Nephron progenitor cell (in vitro differentiated cells): ENCODE results near the gene MBTD1.

Experiments used
- DNase-seq: peaks from one replicate; pipeline ENCODE4 v3.0.0; 2021
- H3K27ac Mint-ChIP-seq: 2 replicates; pipeline ENCODE4 v1.8.0; 2021; ENCODE audit warnings: mild to moderate bottlenecking, moderate library complexity, mixed read lengths
- H3K27me3 Mint-ChIP-seq: 2 replicates; pipeline ENCODE4 v1.8.0; 2021; ENCODE audit warnings: mild to moderate bottlenecking, low read depth, mixed read lengths; ENCODE audit not compliant: poor library complexity
- H3K36me3 Mint-ChIP-seq: 2 replicates; pipeline ENCODE4 v1.8.0; 2021; ENCODE audit warnings: low read depth, mixed read lengths
- H3K4me1 Mint-ChIP-seq: 2 replicates; pipeline ENCODE4 v1.8.0; 2021; ENCODE audit warnings: mixed read lengths
- H3K4me3 Mint-ChIP-seq: 2 replicates; pipeline ENCODE4 v1.8.0; 2021; ENCODE audit warnings: mild to moderate bottlenecking, moderate library complexity, mixed read lengths
- H3K9me3 Mint-ChIP-seq: 2 replicates; pipeline ENCODE4 v1.8.0; 2021; ENCODE audit warnings: mild to moderate bottlenecking, moderate library complexity, mixed read lengths
- TF ChIP-seq, protein P1 (sequence below): fragments of 200-600 bp; sonication (generic); IDR thresholded peaks from 2 replicates; pipeline ENCODE4 v1.5.0; 2021; ENCODE audit warnings: antibody characterized with exemption

MBTD1 gene

DNA sequence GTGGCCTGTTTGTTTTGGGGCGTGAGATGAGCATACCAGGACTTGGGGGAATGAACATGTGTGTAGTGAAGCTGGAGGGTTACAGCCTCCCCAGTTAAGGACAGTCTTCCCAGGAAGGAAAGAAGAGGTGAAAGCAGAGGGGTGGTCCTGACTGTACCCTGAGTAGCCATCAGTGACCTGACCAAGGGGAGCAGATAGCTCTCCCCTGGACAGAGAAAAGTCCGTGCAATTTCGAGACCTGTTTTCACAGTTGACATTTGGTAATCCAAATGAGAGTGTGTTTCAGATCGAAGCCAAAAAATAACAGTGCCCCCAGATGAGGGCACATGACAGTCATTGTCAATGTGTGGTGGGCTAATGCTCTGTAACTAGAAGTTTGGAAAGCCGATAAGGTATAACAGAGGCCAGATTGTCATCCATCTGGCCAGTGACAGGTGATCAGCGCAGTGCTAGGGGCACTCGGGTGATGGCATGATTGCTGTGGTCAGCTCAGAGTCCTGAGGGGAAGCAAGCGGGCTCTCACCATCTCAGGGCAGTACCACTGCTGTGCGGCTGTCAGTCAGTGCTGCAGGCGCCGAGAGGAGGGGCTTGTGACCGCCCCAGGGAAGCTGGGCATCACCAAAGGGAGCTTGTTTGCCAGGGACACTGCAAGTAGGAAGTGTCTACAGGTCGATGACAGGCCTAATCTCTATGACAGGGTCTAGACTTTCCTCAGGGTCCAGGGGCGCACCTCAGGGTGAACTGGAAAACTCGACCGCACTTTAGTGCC is 94.8 kb downstream of the MBTD1 start:
- Mint-ChIP-seq H3K9me3 (no peaks in the 10 kb centered on the region), H3K27ac (no peak overlapping the region), H3K4me1 (peaks cover 28% of the 10 kb centered on the region), H3K36me3 (peaks cover 59% of the 10 kb centered on the region), H3K27me3 (peaks cover 10% of the 10 kb centered on the region), H3K4me3 (peak overlapping the region; percentile 96)
- peak; percentile 33 for DNase-seq
- TF ChIP-seq, protein P1, sequence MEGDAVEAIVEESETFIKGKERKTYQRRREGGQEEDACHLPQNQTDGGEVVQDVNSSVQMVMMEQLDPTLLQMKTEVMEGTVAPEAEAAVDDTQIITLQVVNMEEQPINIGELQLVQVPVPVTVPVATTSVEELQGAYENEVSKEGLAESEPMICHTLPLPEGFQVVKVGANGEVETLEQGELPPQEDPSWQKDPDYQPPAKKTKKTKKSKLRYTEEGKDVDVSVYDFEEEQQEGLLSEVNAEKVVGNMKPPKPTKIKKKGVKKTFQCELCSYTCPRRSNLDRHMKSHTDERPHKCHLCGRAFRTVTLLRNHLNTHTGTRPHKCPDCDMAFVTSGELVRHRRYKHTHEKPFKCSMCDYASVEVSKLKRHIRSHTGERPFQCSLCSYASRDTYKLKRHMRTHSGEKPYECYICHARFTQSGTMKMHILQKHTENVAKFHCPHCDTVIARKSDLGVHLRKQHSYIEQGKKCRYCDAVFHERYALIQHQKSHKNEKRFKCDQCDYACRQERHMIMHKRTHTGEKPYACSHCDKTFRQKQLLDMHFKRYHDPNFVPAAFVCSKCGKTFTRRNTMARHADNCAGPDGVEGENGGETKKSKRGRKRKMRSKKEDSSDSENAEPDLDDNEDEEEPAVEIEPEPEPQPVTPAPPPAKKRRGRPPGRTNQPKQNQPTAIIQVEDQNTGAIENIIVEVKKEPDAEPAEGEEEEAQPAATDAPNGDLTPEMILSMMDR: no peak

DNA sequence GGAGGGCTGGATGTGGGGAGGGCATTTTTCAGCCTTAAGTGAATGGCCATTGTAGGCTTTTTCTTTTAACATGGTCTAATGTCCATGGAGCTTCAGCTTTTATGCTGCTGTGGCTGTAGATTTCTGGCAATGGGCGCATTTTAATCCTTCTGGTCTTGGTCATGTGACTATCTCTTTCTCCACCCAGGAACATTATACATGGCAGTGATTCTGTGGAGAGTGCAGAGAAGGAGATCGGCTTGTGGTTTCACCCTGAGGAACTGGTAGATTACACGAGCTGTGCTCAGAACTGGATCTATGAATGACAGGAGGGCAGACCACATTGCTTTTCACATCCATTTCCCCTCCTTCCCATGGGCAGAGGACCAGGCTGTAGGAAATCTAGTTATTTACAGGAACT is 98.3 kb downstream of the MBTD1 start:
- peaks cover 66% of the 10 kb centered on the region for H3K36me3 Mint-ChIP-seq
- TF ChIP-seq, protein P1: no peak
- H3K4me3 Mint-ChIP-seq: no peak overlapping the region
- no peak for DNase-seq
- H3K9me3 Mint-ChIP-seq: no peaks in the 10 kb centered on the region
- H3K27me3 Mint-ChIP-seq: peaks cover 10% of the 10 kb centered on the region
- H3K27ac Mint-ChIP-seq: no peak overlapping the region
- H3K4me1 Mint-ChIP-seq: peaks cover 21% of the 10 kb centered on the region

DNA sequence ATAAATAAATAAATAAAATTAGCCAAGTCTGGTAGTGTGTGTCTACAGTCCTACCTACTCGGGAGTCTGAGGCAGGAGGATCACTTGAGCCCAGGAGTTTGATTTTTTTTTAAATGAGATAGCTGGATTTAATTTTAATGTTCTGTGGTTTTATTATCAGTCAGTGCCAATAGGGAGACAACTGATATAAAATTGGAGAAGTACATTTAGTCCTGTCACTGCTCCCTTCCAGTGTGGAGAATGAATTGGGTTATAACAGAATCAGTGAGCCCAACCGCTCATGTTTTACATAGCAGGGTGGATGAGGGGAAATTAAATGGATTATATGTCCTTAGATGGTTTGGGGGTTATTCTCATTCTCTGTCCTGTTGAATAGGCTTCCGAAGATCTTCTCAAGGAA is 100.2 kb downstream of the MBTD1 start:
- Mint-ChIP-seq H3K36me3 (peaks cover 78% of the 10 kb centered on the region), H3K4me3 (no peak overlapping the region), H3K9me3 (no peaks in the 10 kb centered on the region), H3K27ac (no peak overlapping the region), H3K4me1 (peaks cover 5% of the 10 kb centered on the region), H3K27me3 (peaks cover 5% of the 10 kb centered on the region)
- DNase-seq: no peak
- TF ChIP-seq, protein P1: no peak

DNA sequence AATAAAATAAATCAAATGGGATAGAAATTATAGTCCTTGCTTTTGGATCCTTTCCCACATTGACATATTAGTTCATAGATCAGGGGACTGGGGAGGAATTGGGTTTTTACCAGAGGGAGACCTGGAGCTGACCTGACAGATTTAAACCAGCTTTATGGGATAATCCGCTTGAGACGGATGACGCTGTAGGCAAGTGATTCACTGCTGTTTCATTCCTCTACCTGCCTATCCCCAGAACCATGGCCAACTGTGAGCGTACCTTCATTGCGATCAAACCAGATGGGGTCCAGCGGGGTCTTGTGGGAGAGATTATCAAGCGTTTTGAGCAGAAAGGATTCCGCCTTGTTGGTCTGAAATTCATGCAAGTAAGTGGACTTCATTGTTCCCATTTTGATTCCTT is 104.4 kb downstream of the MBTD1 start:
- no peaks in the 10 kb centered on the region for H3K9me3 Mint-ChIP-seq
- DNase-seq: no peak
- H3K27ac Mint-ChIP-seq: no peak overlapping the region
- peaks cover 5% of the 10 kb centered on the region for H3K4me1 Mint-ChIP-seq
- peaks cover 2% of the 10 kb centered on the region for H3K27me3 Mint-ChIP-seq
- no peak overlapping the region for H3K4me3 Mint-ChIP-seq
- H3K36me3 Mint-ChIP-seq: peaks cover 44% of the 10 kb centered on the region
- TF ChIP-seq, protein P1: no peak

DNA sequence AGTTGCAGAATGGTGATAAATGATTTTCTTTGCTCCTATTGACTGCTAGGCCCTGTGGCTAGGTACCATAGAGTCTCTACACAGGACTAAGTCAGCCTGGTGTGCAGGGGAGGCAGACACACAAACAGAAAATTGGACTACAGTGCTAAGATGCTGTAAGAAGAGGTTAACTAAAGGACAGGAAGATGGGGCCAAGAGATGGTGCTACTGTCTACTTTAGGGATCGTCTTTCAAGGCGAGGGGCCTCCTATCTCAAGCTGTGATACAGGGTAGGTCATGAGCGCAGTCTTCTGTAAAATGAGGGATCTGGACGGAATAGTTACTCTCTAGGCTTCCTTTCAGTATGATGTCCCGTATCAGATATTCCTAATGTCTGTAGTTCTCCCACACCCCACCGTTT is 105.7 kb downstream of the MBTD1 start:
- no peaks in the 10 kb centered on the region for H3K27me3 Mint-ChIP-seq

More for the DNA sequence above, 105.7 kb downstream of the MBTD1 start:
- H3K4me3 Mint-ChIP-seq: no peak overlapping the region
- no peaks in the 10 kb centered on the region for H3K9me3 Mint-ChIP-seq
- H3K27ac Mint-ChIP-seq: no peak overlapping the region
- TF ChIP-seq, protein P1: no peak
- H3K4me1 Mint-ChIP-seq: peaks cover 5% of the 10 kb centered on the region
- H3K36me3 Mint-ChIP-seq: peaks cover 34% of the 10 kb centered on the region
- no peak for DNase-seq
